HCT116 (cell line): ENCODE results near the gene SBSN. TPM values are rescaled to one million over a fixed set of nuclear protein-coding genes. Genes with fewer than 3 reads are reported as not detected.

Experiments
- ATAC-seq: fragments of 200-7000 bp; cut with Tn5 transposase; 2 replicates; pipeline ENCODE4 v1.9.1; 2020; ENCODE audit warnings: mild to moderate bottlenecking, moderate library complexity
- Bru-seq: library from RNA; stranded (reverse); fragments of 400-500 nt; gene quantifications from one replicate; lab custom pipeline; 2021; lab: Mats Ljungman, UMichigan
- BruChase-seq, 2 experiments: library from RNA; stranded (reverse); fragments of 400-500 nt; gene quantifications; one replicate each; lab custom pipeline; 2021; lab: Mats Ljungman, UMichigan
- BruUV-seq: library from RNA; stranded (reverse); fragments of 400-500 nt; replicated peaks from 2 replicates; lab custom pipeline; 2021; lab: Mats Ljungman, UMichigan
- CTCF ChIA-PET: fragments of 300-600 bp; sonication (Branson Sonifier 250); formaldehyde crosslinking; loops from one replicate; lab custom pipeline; 2021; ENCODE audit warnings: antibody characterized with exemption; lab: Charles Lee
- POLR2A ChIA-PET: fragments of 300-600, 350-600 bp; sonication (Branson Sonifier 250); formaldehyde crosslinking; loops from one replicate; lab custom pipeline; 2021; ENCODE audit warnings: antibody characterized with exemption; lab: Charles Lee
- RAD21 ChIA-PET, 2 experiments: fragments of 300-600 bp; sonication (Branson Sonifier 250); formaldehyde crosslinking; loops; one replicate each; lab custom pipeline; 2023; ENCODE audit warnings: low total read pairs in 2 of 2; ENCODE audit not compliant: uncharacterized antibody in 2 of 2, unreplicated experiment in 2 of 2, low non-redundant PET in 1 of 2; lab: Charles Lee
- DNase-seq: peaks from one replicate; pipeline ENCODE4 v3.0.0-alpha.2; 2010; ENCODE audit warnings: low read depth, low spot score
- H2AFZ ChIP-seq: fragments of 200-600 bp; shearing (Covaris generic), sonication (generic); 2 replicates; pipeline ENCODE4 v1.6.1; 2017; ENCODE audit warnings: low read depth, mixed run types, mixed read lengths, antibody characterized with exemption, low read length; ENCODE audit not compliant: poor library complexity, severe bottlenecking
- H3K27ac ChIP-seq: 2 replicates; pipeline ENCODE4 v1.5.1; 2012; ENCODE audit warnings: low read depth, low read length
- H3K27me3 ChIP-seq: fragments of 200-600 bp; sonication (generic); 2 replicates; pipeline ENCODE4 v1.6.1; 2016; ENCODE audit warnings: mixed run types, low read length, mixed read lengths; ENCODE audit not compliant: insufficient read depth
- H3K36me3 ChIP-seq, 2 experiments: fragments of 200-500 bp in 1 of 2; fragments of 200-600 bp in 1 of 2; sonication (Bioruptor generic) in 1 of 2; sonication (generic) in 1 of 2; 2 replicates each; pipeline versions ENCODE4 v1.5.1 to v1.6.1; 2014 to 2016; ENCODE audit warnings: low read length in 2 of 2, inconsistent platforms in 1 of 2, mixed read lengths in 1 of 2, mixed run types in 1 of 2; ENCODE audit not compliant: insufficient read depth in 2 of 2, control insufficient read depth in 1 of 2
- H3K4me1 ChIP-seq, 2 experiments: fragments of 200-600 bp in 1 of 2; sonication (generic) in 1 of 2; 2 replicates each; pipeline versions ENCODE4 v1.5.1 to v1.6.1; 2012 to 2017; ENCODE audit warnings: low read length in 2 of 2, inconsistent platforms in 1 of 2, mild to moderate bottlenecking in 1 of 2, mixed read lengths in 1 of 2, mixed run types in 1 of 2, moderate library complexity in 1 of 2; ENCODE audit not compliant: insufficient read depth in 2 of 2, control insufficient read depth in 1 of 2
- H3K4me2 ChIP-seq: fragments of 200-600 bp; sonication (generic); 2 replicates; pipeline ENCODE4 v1.6.1; 2017; ENCODE audit warnings: mixed run types, low read length, mixed read lengths
- H3K4me3 ChIP-seq, 2 experiments: fragments of 200-600 bp in 1 of 2; sonication (generic) in 1 of 2; replicated peaks in 1 of 2; 2 replicates each; pipeline ENCODE4 v1.5.1; 2011 to 2016; ENCODE audit warnings: low read length in 2 of 2, control low read depth in 1 of 2, low read depth in 1 of 2, mild to moderate bottlenecking in 1 of 2, mixed read lengths in 1 of 2, mixed run types in 1 of 2
- H3K79me2 ChIP-seq: fragments of 200-600 bp; sonication (generic); 2 replicates; pipeline ENCODE4 v1.6.1; 2017; ENCODE audit warnings: mild to moderate bottlenecking, mixed run types, low read length, moderate library complexity, mixed read lengths; ENCODE audit not compliant: insufficient read depth
- H3K9ac ChIP-seq: fragments of 200-600 bp; sonication (generic); 2 replicates; pipeline ENCODE4 v1.6.1; 2016; ENCODE audit warnings: low read length, mixed read lengths
- H3K9me2 ChIP-seq: fragments of 200-600 bp; sonication (generic), shearing (Covaris generic); 2 replicates; pipeline ENCODE4 v1.6.1; 2017; ENCODE audit warnings: mixed run types, mild to moderate bottlenecking, moderate library complexity; ENCODE audit not compliant: insufficient read depth
- H3K9me3 ChIP-seq, 2 experiments: fragments of 200-500 bp in 1 of 2; fragments of 200-600 bp in 1 of 2; sonication (Bioruptor generic) in 1 of 2; sonication (generic) in 1 of 2; 2 replicates each; pipeline ENCODE4 v1.6.1; 2014 to 2017; ENCODE audit warnings: low read length in 2 of 2, mixed read lengths in 2 of 2, inconsistent platforms in 1 of 2, low read depth in 1 of 2, mild to moderate bottlenecking in 1 of 2, mixed run types in 1 of 2, moderate library complexity in 1 of 2; ENCODE audit not compliant: control insufficient read depth in 1 of 2, insufficient read depth in 1 of 2
- H4K20me1 ChIP-seq: fragments of 200-600 bp; sonication (generic), shearing (Covaris generic); 2 replicates; pipeline ENCODE4 v1.6.1; 2017; ENCODE audit warnings: mixed run types, mild to moderate bottlenecking, moderate library complexity; ENCODE audit not compliant: insufficient read depth
- CEBPB ChIP-seq: IDR thresholded peaks from 2 replicates; pipeline ENCODE4 v1.6.1; 2012; ENCODE audit warnings: low read depth
- FOSL1 ChIP-seq: IDR thresholded peaks from 2 replicates; pipeline ENCODE4 v1.6.1; 2012; ENCODE audit warnings: low read depth
- POLR2A ChIP-seq: IDR thresholded peaks from 2 replicates; pipeline ENCODE4 v1.7.0; 2011; ENCODE audit warnings: borderline replicate concordance; ENCODE audit not compliant: insufficient read depth, insufficient read length; ENCODE audit errors: extremely low read depth
- SP1 ChIP-seq: IDR thresholded peaks from 2 replicates; pipeline ENCODE4 v1.6.1; 2012; ENCODE audit warnings: low read depth
- SRF ChIP-seq: IDR thresholded peaks from 2 replicates; pipeline ENCODE4 v1.6.1; 2012; ENCODE audit warnings: low read depth
- YY1 ChIP-seq: IDR thresholded peaks from 2 replicates; pipeline ENCODE4 v1.6.1; 2011; ENCODE audit warnings: low read length, low read depth, moderate library complexity, mild to moderate bottlenecking; ENCODE audit not compliant: insufficient replicate concordance; ENCODE audit errors: extremely low read depth
- ZNF274 ChIP-seq: fragments of 200-500 bp; sonication (Bioruptor generic); IDR thresholded peaks from 2 replicates; pipeline ENCODE4 v1.6.1; 2014; ENCODE audit warnings: mild to moderate bottlenecking, low read depth, low read length, inconsistent platforms
- intact Hi-C: fragments of 100-400 bp; cut with micrococcal nuclease; formaldehyde crosslinking; loops from 2 replicates; pipeline ENCODE4 v1.10.0; 2022
- long read RNA-seq: library from polyadenylated mRNA; unstranded; transcript quantifications from one replicate; pipeline ENCODE4 v2.0.0, GENCODE V29; 2021; ENCODE audit not compliant: unreplicated experiment
- polyA plus RNA-seq: library from polyadenylated mRNA; unstranded; fragments of >200 nt; gene quantifications from 2 replicates; pipeline ENCODE4 v1.2.1, GENCODE V29; 2012; ENCODE audit warnings: missing spikeins
- total RNA-seq: library from RNA; stranded (reverse); gene quantifications from one replicate; pipeline ENCODE4 v1.2.1, GENCODE V29; 2021; ENCODE audit not compliant: unreplicated experiment
- TF ChIP-seq, protein P1 (sequence below): IDR thresholded peaks from 2 replicates; pipeline ENCODE4 v1.6.1; 2012; ENCODE audit warnings: low read depth
- TF ChIP-seq, protein P2 (sequence below): IDR thresholded peaks from 2 replicates; pipeline ENCODE4 v1.6.1; 2012
- TF ChIP-seq, protein P3 (sequence below): IDR thresholded peaks from 2 replicates; pipeline ENCODE4 v1.6.1; 2011; ENCODE audit warnings: mild to moderate bottlenecking, low read length, moderate library complexity; ENCODE audit not compliant: insufficient replicate concordance; ENCODE audit errors: extremely low read depth

Gene SBSN
- 0.66 TPM for total RNA-seq
- polyA plus RNA-seq = 0.17 and 0.23 TPM in 2 replicates
- Bru-seq, nascent RNA = percentile 32 among the genes with signal in this experiment
- percentile 75 among the genes with signal in this experiment for BruChase-seq, experiment 1, labeled RNA remaining after a 6-hour chase
- percentile 55 among the genes with signal in this experiment for BruChase-seq, experiment 2, labeled RNA remaining after a 2-hour chase
- long read RNA-seq, partial matches to known transcripts = 0 of 1 reads
- long read RNA-seq, other reads (novel, unspliced or antisense) = 0 of 1 reads

DNA sequence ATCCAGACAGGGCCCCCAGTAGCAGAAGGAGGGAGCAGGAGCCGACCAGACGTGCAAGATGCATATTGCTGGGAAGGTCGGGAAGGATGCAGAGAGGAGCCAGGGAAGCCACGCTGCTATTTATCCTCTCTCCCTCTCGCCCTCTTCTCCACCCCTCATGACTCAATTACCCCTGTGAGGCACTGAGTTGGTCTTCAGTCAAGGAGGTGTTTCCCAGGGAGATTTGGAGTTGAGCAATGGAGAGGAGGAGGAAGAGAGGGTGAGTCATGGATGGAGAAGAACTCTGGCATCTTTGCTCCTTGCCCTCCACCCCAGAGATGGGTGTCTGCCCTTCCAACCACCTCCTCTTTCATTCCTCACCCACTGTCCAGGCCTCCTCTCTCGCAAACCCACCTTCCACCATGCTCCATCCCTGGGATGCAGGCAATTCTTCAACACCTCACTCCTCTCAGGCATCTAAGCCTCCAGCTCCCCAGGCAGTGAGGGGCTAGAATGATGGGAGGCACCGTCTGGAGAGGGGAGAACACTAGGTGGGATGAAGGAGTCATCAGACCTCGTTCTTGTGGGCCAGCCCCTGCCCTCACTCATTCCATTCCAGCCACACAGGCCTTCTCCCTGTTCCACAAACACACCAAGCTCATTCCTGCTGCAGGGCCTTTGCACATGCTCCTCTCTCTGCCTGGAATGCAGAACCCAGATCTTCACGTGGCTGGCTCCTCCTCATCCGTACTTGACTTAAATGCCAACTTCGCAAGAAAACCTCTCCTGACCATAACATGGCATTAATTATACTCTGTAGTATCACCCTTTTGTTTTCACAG is at the start of gene SBSN:
TSS of gene SBSN (minus strand) at position 94 of the 821 bp plus-strand sequence. CDS start at position 64, 30 bp downstream.
- Histone ChIP-seq H3K79me2 (no peaks in the 10 kb centered on the region), H3K36me3 (no peaks in the 10 kb centered on the region), H2AFZ (no peak within 1 kb of the TSS), H3K9me3 (no peaks in the 10 kb centered on the region), H3K9me2 (no peaks in the 10 kb centered on the region), H3K4me3 (no peak within 1 kb of the TSS)
- ChIA-PET RAD21 (no interaction called here), CTCF (no interaction called here)
- intact Hi-C loops = no loop called here
- ATAC-seq (no peak), DNase-seq (no peak)
- no TSS peak for BruUV-seq
- TF ChIP-seq, protein P1, sequence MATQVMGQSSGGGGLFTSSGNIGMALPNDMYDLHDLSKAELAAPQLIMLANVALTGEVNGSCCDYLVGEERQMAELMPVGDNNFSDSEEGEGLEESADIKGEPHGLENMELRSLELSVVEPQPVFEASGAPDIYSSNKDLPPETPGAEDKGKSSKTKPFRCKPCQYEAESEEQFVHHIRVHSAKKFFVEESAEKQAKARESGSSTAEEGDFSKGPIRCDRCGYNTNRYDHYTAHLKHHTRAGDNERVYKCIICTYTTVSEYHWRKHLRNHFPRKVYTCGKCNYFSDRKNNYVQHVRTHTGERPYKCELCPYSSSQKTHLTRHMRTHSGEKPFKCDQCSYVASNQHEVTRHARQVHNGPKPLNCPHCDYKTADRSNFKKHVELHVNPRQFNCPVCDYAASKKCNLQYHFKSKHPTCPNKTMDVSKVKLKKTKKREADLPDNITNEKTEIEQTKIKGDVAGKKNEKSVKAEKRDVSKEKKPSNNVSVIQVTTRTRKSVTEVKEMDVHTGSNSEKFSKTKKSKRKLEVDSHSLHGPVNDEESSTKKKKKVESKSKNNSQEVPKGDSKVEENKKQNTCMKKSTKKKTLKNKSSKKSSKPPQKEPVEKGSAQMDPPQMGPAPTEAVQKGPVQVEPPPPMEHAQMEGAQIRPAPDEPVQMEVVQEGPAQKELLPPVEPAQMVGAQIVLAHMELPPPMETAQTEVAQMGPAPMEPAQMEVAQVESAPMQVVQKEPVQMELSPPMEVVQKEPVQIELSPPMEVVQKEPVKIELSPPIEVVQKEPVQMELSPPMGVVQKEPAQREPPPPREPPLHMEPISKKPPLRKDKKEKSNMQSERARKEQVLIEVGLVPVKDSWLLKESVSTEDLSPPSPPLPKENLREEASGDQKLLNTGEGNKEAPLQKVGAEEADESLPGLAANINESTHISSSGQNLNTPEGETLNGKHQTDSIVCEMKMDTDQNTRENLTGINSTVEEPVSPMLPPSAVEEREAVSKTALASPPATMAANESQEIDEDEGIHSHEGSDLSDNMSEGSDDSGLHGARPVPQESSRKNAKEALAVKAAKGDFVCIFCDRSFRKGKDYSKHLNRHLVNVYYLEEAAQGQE = no peak
- TF ChIP-seq FOSL1 = no peak
- no peak for TF ChIP-seq SRF
- TF ChIP-seq YY1 = no peak
- TF ChIP-seq POLR2A = no peak
- TF ChIP-seq CEBPB = no peak
- TF ChIP-seq SP1 = no peak
- TF ChIP-seq, protein P2, sequence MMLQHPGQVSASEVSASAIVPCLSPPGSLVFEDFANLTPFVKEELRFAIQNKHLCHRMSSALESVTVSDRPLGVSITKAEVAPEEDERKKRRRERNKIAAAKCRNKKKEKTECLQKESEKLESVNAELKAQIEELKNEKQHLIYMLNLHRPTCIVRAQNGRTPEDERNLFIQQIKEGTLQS = no peak
- no peak for TF ChIP-seq ZNF274
- TF ChIP-seq, protein P3, sequence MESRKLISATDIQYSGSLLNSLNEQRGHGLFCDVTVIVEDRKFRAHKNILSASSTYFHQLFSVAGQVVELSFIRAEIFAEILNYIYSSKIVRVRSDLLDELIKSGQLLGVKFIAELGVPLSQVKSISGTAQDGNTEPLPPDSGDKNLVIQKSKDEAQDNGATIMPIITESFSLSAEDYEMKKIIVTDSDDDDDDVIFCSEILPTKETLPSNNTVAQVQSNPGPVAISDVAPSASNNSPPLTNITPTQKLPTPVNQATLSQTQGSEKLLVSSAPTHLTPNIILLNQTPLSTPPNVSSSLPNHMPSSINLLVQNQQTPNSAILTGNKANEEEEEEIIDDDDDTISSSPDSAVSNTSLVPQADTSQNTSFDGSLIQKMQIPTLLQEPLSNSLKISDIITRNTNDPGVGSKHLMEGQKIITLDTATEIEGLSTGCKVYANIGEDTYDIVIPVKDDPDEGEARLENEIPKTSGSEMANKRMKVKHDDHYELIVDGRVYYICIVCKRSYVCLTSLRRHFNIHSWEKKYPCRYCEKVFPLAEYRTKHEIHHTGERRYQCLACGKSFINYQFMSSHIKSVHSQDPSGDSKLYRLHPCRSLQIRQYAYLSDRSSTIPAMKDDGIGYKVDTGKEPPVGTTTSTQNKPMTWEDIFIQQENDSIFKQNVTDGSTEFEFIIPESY = no peak
- TF ChIP-seq, all 23 proteins: peak for 0
- Histone ChIP-seq H4K20me1 (no peaks in the 10 kb centered on the region), H3K4me1 (peaks cover 0 to 8% of the 10 kb centered on the region in 2 experiments; a peak in 2 of 4 replicates), H3K9ac (no peak within 1 kb of the TSS), H3K27me3 (no peaks in the 10 kb centered on the region), H3K27ac (no peak within 1 kb of the TSS), H3K4me2 (no peak within 1 kb of the TSS)
- POLR2A ChIA-PET = no interaction called here
